ENCODE measurements around the gene VPS36.
"Not testable (repeated sequence)": the region's sequence is repeated elsewhere in the genome, so short reads cannot be mapped to it uniquely, and the experiment has no call there.

DNA sequence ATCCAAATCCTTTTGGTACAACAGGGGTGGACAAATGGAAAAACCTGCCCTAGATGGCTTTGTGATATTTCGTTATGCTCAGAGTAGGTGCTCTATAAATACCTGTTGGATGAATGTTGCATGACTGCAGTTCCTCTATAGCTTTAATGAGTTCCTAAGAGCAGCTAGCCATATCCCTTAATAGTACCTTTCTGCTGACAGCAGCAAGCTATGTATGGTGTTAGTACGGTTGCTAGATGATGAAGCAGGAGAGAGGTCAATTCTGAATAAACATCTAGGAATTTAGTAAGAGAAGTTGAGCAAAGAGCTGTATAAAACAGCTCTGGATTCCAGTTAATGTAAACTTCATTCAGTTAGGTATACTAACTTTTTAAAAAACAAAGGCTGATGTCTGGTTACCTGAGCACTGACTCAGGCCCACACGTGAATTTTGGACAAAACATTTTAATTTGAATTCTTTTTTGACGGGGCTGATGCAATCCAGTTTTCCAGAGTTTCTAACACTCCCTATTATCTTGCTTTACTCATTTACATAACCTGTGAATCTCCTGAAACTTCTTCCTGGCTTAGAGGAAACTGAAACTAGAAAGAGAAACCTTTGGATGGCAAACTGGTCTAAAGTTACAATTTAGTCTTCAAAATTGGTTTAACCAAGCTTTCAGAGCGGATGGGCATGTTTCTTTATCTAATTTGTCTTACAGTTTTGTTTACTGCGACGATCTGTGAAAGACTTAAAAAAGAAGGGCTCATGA lies 30.4 kb upstream of the VPS36 start:
- TF ChIP-seq, protein P1, sequence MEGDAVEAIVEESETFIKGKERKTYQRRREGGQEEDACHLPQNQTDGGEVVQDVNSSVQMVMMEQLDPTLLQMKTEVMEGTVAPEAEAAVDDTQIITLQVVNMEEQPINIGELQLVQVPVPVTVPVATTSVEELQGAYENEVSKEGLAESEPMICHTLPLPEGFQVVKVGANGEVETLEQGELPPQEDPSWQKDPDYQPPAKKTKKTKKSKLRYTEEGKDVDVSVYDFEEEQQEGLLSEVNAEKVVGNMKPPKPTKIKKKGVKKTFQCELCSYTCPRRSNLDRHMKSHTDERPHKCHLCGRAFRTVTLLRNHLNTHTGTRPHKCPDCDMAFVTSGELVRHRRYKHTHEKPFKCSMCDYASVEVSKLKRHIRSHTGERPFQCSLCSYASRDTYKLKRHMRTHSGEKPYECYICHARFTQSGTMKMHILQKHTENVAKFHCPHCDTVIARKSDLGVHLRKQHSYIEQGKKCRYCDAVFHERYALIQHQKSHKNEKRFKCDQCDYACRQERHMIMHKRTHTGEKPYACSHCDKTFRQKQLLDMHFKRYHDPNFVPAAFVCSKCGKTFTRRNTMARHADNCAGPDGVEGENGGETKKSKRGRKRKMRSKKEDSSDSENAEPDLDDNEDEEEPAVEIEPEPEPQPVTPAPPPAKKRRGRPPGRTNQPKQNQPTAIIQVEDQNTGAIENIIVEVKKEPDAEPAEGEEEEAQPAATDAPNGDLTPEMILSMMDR (IDR thresholded peaks at IDR 0.05; ENCODE audit: control extremely low read depth in 1 of 3, insufficient read depth in 1 of 3, low read depth in 1 of 3, low read length in 3 of 3) = not testable (repeated sequence)
- not testable (repeated sequence) for TF ChIP-seq POLR2A (IDR thresholded peaks at IDR 0.05; ENCODE audit: control extremely low read depth in 1 of 2, low read depth in 2 of 2, low read length in 2 of 2); EZH2 (IDR thresholded peaks at IDR 0.05; ENCODE audit: low read depth, low read length, severe bottlenecking); BACH1 (IDR thresholded peaks at IDR 0.05; ENCODE audit: low read length)

Data from H1 (cell line).